HT-29 (cell line): ENCODE data around the gene PODNL1. TPM values are rescaled to one million over a fixed set of nuclear protein-coding genes. Genes with fewer than 3 reads are reported as not detected.
A peak's percentile ranks its signal among the peaks of the same experiment; 100 is the strongest.

Experiments
- DNase-seq: peaks from one replicate; pipeline ENCODE4 v3.0.0-alpha.2; 2015; ENCODE audit warnings: low spot score
- total RNA-seq: library from RNA; depleted of rRNA; stranded (reverse); fragments of >200 nt; shearing (Covaris generic); gene quantifications from 2 replicates; pipeline ENCODE4 v1.2.3, GENCODE V29; 2014; rRNA removed

Gene PODNL1, protein sequence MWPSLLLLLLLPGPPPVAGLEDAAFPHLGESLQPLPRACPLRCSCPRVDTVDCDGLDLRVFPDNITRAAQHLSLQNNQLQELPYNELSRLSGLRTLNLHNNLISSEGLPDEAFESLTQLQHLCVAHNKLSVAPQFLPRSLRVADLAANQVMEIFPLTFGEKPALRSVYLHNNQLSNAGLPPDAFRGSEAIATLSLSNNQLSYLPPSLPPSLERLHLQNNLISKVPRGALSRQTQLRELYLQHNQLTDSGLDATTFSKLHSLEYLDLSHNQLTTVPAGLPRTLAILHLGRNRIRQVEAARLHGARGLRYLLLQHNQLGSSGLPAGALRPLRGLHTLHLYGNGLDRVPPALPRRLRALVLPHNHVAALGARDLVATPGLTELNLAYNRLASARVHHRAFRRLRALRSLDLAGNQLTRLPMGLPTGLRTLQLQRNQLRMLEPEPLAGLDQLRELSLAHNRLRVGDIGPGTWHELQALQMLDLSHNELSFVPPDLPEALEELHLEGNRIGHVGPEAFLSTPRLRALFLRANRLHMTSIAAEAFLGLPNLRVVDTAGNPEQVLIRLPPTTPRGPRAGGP
- total RNA-seq, result 0.34 and 1.1 TPM in 2 replicates

DNA sequence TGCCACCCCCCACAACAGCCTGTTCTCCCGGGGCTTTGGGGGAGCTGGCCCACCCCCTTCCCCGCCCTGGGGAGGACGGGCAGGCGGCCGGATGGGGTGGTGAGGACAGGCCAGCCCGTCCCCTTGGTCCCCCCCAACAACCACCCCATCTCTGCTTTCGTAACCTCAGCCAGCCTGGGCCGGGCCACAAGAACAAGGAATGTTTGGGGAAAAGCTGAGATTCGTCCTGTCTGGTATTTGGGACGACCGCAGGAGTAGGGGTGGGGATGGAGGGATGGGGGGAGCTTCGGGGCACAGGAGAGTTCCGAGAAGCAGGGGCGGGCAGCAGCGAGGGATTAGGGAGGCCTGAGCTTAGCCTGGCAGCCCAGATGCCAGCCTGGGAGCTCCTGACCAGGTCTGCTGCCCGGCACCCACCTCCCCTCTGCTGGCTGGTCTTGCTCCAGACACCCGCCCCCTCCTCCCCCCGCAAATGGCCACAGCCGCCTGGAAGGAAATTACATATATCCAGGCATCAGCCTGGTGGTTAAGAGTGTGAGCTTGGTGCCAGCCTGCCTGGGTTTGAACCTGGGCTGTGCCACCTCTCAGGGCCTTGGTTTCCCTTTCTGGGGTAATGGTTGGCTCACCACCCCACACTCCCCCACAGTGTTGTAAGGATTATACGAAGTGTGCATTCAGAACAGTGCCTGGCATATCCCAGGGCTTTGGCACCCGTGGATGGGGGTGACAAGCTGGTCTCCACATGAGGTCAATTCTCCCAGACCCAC, at the start of gene PODNL1:
Gene PODNL1, minus strand, starts transcription at position 117 of the 764 bp plus-strand sequence. CDS start 236 bp downstream, outside the sequence.
- no peak for DNase-seq

DNA sequence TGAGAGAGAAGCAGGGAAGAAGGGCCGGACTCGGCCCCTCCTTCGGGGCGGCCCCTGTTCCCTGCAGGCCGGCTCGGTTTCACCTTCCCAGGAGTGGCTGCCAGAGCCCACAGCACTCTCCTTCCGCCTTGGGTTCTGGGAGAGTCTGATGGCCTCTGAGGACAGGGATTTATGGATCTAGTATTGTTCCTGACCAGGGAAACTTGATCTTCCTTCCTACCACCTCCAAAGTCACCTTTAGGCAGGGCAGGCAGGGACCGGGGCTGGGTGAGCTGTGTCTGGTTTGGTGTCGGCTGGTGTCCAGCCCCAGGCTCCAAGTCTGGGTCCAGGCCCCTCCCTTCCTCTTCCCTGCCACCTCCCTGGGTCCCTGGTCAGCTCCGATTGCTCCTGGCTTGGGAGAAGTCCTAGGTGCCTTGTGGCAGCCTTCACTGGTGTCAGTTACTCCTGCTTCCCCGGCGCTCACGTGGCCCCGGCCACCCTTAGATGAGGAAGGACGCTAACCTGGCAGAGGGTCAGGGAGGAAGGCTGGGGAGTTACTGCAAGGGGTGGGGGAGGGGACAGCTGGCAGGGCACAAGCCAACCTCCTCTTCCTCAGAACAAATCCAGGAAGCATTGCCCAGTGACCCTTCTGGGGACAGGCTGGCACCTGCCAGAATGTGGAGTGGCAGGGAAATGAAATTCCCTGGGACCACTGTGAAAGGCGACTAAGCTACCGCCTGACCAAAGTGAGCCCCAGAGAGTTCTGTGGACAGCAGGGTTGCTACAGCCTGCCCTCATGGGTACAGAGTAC, 49.1 kb upstream of the PODNL1 start:
- DNase-seq, result no peak

DNA sequence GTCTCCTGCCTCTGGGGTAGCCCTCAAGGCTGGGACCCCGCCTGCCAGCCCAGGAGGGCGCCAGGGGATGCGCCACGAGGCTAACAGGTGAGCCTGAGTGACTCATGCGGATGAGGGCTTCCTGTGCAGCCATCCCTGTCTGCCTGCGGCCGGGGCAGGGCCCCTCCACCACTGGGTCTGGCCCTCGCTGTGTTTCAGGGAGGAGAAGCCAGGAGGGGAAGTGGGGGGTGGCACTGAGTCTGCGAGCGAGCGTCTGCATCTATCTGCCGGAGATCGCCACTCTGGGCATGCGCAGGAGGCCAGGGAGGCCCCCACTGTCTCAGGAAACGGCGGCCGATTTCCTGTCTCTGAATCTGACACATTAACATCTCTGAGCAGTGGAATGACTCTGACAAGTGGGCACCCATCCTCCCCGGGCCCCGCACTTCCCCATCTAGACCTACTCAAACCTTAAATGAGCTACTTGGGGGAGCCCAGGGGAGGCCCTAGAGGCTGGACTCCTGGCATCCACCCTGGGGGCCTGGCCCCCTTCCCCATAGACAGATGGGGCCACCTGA, 48.2 kb upstream of the PODNL1 start:
- DNase-seq, result no peak

DNA sequence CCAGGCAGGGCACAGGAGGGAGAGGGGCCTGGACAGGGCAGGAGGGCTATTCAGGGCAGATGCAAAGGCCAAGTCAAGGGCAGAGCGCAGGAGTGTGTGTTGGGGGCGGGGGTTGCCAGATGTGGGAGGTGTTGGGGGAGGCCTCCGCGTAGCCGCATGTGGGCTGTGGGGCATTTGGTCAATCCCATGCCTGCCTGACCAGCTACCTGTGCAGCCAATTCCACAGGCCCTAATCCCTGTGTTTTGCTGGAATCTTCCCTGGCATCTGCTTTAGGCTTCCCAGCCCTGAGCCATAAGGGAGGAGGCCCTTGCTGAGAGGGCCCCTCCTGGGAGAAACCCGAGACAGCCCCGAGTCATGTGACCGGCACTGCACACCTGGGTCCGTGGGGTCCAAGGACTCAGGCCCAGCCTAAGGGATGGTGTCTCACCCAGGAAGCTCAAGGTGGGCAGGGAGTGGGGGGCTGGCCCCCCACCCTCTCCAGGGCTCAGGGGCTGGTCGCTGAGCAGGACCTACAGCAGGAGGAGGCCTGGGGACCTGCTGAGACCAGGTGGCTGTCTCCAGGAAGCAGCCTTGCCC, 47.6 kb upstream of the PODNL1 start:
- DNase-seq, result no peak

DNA sequence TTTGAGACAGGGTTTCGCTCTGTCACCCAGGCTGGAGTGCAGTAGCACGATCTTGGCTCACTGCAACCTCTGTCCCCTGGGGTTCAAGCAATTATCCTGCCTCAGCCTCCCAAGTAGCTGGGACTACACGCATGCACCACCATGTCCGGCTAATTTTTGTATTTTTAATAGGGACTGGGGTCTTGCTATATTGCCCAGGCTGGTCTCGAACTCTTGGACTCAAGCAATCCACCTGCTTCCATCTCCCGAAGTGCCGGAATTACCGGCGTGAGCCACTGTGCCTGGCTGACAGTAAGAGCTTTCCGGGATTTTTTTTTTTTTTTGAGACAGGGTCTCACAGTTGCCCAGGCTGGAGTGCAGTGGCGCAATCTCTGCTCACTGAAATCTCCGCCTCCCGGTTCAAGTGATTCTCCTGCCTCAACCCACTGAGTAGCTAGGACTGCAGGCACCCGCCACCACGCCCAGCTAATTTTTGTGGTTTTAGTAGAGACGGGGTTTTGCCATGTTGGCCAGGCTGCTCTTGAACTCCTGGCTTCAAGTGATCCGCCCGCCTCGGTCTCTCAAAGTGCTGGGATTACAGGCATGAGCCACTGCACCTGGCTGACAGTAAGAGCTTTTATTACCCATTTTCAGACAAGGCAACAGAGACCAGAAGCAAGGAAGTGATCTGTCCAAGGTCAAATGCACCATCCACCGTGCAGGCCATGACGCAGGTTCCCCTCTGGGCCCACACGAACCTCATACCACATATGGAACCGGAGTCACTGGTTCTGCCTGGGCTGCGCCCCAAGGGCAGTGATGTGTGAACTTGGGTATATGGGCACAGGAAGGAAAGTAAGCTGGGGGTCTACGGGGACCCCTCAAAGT, 46.9 kb upstream of the PODNL1 start:
- DNase-seq, result no peak

DNA sequence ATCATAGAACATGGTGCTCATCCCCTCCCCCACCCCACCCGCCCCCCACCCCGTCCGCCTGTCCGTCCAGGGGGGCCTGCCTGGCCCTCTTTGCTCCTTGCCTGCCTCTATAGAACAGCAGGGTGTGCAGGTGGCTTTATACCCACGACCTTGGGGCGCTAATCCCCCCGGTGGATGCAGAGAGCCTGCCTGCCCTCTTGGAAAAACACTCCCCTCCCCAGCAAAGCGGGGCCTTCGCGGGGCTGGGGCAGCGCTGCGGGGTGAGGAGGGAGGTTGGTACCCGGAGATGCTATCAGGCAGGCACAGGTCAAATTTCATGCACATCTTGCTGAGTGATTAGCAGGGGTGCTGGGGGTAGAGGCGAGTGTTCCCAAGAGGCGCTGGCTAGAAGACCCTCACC, 46.0 kb upstream of the PODNL1 start:
- no peak for DNase-seq

DNA sequence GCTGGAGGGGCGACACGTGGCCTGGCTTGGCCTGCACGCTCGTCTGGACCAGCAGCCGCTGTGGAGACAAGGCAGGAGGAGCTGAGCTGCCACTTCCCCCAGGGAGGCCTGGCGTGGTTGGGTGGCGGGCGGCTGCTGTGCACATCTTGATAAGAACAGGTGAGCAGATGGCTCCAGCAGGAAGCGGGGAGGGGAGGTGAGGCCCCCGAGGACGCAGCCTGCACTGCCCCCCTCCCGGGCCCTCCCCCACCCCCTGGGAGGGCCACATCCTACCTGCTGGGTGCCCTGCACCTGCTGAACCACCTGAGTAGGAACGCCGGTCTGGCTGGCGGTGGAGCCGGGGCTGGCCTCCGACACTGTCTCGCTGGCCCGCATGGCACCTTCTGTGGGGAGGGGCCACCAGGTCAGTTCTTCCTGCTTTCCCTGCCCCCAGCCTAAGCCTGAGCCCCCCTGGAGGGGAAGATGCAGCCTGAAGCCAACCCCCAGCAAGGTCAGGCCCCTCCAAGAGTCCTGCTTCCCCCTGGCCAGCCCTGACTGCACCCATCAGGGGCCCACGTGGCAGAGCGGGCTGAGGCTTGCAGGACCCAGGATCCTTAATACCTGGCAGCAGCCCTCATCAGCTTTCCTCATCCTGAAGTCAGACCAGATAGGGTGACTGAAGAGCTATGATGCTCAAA, 45.1 kb upstream of the PODNL1 start:
- no peak for DNase-seq

DNA sequence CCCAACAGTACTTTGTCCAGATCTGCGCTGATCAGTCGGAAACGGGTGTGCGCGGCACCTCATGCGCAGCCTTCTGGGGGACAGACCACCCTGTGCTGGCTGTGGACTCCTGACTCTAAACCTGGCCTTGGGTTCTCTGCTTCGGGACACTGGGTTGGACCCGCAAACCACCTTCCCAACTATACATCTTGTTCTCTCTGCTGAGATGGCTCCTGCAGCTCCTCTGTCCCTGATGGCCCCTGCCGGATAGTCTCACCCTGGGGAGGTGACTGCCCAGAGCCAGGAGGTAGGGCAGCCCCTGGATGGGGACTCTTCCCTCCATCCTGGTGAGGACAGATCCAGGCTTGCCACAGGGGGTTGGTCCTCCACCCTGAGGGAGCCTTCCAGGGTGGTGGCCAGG, 44.6 kb upstream of the PODNL1 start:
- no peak for DNase-seq

DNA sequence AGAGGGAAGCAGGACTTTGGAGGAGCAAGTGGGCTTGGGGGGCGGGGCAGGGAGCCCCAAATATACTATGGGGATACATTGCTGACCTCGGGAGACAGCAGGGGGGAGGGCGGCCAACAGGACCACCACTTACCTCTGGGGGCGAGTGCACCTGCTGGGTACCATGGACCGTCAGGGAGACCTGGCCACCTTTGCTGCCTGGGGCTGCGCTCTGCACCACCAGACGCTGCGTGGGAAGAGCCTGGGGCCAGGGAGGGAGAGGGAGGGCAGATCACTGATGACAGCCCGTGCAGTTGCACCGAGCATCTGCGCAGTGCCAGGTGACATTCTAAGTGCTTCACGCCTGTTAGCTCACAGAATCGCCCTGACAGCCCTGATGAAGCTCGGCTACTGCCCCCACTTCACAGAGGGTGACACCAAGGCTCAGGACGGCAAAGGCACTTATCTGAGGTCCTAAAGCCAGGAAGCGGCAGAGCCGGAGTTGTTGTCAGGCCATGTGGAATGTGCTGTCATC, 43.8 kb upstream of the PODNL1 start:
- no peak for DNase-seq

DNA sequence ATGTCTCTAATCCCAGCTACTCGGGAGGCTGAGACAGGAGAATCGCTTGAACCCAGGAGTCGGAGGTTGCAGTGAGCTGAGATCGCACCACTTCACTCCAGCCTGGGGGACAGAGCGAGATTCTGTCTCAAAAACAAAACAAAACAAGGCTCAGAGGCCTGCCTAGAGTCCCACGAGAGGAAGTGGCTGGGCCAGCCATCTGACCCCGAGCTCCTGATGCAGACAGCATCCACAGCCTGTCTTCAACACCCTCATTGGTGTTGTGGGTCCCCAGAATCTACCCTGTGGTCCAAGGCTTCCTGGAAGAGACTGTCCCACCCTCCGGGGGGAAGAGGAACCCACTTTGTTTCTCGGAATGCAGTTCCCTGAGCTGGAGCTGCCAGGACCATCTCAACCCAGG, 43.2 kb upstream of the PODNL1 start:
- no peak for DNase-seq

DNA sequence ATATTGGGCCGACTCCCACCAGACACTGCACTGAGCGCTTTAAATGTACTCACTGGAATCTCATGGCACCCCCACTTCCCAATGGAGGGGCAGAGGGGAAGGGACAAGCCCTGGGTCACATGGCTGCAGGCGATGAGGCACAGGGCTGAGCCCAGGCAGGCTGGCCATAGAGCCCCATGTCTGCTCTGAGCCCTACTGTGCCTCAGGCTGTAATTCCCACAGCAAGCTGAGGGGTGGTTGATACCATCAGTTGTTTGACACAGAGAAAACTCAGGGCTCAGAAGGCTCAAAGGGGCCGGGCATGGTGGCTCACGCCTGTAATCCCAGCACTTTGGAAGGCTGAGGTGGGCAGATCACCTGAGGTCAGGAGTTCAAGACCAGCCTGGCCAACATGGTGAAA, 42.8 kb upstream of the PODNL1 start:
- no peak for DNase-seq

DNA sequence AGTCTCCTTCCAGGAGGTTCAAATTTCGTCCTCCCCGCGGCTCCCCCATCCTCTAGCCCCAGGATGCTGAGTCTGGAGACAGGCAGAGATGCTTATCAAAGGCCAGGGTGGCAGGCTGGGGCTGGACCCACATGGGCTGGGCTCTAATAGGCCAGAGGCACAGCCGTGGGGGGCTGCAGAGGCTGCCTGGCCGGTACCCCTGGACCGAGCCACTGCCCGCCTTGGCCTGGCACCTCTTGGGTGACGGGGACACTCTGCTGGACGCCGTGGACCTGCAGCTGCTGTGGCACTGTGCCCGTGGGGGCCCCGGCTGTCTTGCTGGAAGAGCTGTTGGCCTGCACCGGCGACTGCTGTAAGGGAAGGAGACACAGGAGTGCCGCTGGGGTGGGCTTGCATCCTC, 42.1 kb upstream of the PODNL1 start:
- DNase-seq, result no peak

DNA sequence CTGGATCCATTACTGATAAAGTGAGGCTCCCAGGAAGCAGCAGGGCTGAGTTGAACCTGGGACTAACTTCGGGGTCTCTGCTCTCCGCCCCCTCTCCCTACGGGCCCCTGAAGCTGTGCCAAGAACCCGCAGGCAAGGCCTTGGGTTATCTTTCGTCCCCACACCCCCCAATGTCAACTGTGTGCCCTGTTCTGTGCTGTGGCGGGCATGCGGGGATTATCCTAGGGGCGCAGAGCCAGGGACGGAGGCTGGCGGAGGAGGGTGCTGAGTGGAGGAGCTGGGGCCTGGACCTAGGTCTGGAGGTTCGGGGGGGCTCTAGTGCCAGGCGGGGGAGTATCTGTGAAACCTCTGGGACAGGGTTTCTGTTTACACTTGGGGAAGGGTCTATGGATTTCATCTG, 41.5 kb upstream of the PODNL1 start:
- DNase-seq, result no peak

DNA sequence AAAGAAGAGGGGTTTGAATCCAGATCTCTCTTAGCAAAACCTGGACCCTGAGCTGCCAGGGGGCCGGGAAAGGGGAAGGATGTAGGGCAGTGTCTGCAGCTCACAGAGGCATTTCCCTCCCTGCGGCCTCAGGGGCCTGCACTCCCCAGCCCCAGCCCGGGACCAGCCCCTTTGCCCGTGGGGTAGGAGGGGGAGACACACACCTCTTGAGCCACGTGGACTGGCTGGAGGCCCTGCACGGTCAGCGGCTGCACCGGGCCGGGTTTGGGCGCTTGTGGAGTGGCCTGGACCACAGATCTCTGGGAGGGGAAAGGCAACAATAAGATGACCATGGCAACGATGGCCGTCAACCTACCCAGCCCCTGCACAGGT, 41.0 kb upstream of the PODNL1 start:
- no peak for DNase-seq

DNA sequence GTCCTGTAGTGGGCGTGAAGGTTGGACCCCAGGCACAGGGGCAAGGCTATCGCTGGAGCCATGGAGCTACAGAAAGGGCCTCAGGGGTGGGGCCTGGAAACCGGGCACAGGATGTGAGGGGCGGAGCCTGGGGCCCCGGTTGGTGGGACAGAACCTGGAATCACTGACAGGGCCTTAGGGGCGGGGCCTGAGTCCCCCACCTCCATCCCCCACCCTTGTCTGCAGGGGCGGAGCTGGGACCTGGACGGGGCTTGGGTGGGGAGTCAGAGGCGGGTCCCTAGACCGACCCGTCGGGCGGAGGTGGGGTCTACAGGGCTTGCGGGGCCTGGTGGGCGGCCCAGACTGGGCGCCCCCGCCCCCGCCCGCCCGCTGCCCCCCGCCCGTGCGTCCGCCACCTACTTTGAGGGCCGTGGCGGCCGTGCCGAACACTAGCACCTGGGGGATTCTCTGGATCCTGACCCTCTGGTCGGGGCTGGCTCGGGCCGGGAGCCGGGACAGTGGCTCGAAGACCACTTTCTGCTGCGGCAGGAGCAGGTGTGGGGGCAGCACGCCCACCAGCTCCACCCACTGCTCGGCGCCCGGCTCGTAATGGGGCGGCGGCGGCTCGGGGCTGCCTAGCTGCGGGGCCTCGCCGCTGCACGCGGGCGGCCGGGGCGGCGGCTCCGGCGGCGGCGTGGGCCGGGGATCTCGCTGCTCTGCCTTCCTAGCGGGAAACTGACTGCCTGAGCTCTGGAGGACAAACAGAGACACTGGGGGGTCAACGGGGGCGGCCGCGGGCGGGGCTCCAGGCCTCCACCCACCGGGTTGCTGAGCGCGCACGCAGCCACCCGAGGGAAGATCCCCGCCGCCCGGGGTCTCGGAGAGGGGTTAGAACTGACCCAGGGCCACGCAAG, 40.4 kb upstream of the PODNL1 start:
- DNase-seq, result peak; percentile 18

DNA sequence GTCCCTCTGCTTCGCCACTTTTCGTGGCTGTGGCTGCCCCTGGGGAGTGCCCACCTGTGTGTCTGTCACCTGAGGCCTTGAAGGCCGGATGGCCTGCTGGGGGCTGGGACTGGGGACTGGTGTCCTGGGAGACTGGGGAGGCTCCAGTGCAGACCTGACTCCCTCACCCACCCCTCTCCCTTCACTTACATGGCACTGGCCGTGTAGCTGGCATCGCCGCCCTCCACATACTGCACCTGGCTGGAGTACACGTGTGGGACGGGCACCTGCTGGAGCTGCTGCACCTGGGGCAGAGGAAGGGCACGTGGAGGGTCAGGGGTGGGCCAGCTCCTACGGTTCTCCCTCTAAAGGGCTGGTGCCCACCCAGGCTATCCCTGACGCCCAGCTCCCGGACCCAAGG, 39.6 kb upstream of the PODNL1 start:
- no peak for DNase-seq

DNA sequence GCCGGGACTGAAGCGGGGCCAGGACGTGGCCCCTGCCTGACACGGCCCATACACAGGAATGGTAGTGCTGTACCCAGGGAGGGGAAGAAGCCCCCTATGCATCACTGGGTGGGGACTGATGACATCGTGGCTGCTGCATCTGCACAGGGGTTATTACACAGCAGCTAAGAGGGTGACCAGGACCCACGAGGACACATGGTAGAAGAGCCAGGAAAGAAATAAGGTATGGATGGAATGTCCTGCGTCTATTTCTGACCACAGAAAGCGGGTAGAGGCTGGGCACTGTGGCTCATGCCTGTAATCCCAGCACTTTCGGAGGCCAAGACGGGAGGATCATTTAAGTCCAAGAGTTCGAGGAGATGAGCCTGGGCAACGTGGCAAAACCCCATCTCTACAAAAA, 38.2 kb upstream of the PODNL1 start:
- no peak for DNase-seq

DNA sequence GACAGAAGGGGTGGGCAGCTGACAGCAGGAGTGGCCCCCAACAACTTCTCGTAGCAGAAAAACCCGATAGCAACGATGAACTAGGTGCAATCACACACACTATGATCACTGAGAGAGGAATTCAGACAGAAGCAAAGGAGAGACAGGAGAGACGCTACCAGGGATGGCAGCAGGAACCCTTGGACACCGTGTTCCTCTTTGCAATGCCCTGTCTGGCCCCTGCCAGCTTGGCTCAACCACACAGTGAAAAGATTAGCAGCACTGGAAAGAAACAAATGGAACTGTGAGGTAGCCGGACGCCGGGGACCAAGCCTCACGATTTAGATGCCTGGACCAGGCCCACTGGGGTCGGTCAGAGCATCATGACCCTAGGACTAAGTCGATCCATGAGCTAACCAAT, 37.7 kb upstream of the PODNL1 start:
- DNase-seq, result no peak
